Gastroesophageal sphincter (tissue), 3 donors: Measurements from ENCODE around the gene CDH15.

ENCODE experiments used
- POLR2AphosphoS5 ChIP-seq: sonication (generic); formaldehyde crosslinking; IDR thresholded peaks from one replicate; pipeline ENCODE4 v1.6.1; 2017; ENCODE audit warnings: antibody characterized with exemption
- TF ChIP-seq, protein P1 (sequence below), 4 experiments: fragments of 200-600 bp in 2 of 4; fragments of 450-650 bp in 2 of 4; sonication (generic) in 1 of 4; IDR thresholded peaks; one replicate each; pipeline ENCODE4 v1.5.1; 2017 to 2019; ENCODE audit warnings: antibody characterized with exemption in 4 of 4, mild to moderate bottlenecking in 2 of 4, moderate library complexity in 2 of 4

DNA sequence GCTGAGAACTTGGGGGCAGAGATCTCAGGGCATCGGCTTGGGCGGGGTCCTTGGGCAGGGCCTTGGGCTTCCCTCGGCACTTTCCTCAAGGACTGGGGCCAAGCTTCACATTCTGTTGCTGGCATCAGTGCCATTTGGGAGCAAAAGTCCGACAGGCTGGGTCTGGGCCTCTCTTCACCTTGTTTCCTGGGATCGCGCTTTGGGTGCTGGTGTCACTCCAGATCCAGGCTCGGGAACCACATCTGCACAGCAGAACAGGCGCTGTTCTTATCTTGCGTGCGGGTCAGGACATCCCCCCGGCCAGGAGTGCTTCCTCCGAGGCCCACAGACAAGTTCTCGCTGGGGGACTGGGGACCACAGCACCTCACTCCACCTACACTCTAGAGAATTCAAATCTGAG, 31.1 kb upstream of the CDH15 start:
- TF ChIP-seq, protein P1, sequence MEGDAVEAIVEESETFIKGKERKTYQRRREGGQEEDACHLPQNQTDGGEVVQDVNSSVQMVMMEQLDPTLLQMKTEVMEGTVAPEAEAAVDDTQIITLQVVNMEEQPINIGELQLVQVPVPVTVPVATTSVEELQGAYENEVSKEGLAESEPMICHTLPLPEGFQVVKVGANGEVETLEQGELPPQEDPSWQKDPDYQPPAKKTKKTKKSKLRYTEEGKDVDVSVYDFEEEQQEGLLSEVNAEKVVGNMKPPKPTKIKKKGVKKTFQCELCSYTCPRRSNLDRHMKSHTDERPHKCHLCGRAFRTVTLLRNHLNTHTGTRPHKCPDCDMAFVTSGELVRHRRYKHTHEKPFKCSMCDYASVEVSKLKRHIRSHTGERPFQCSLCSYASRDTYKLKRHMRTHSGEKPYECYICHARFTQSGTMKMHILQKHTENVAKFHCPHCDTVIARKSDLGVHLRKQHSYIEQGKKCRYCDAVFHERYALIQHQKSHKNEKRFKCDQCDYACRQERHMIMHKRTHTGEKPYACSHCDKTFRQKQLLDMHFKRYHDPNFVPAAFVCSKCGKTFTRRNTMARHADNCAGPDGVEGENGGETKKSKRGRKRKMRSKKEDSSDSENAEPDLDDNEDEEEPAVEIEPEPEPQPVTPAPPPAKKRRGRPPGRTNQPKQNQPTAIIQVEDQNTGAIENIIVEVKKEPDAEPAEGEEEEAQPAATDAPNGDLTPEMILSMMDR (IDR thresholded peaks at IDR 0.05) = no peak
- TF ChIP-seq POLR2AphosphoS5 = no peak
